Tibial artery (tissue), 4 donors: Measurements from ENCODE around the gene RREB1.

Source experiments
- DNase-seq, 2 donors: peaks; one replicate each; pipeline ENCODE4 v3.0.0-alpha.2; 2019
- H3K27ac ChIP-seq, 2 donors: fragments of 200-600 bp; sonication (generic) in 1 of 2; 1 replicate in 1 of 2; 2 replicates in 1 of 2; pipeline ENCODE4 v1.5.1; 2018 to 2019; ENCODE audit warnings: mild to moderate bottlenecking in 1 of 2
- H3K27me3 ChIP-seq, 2 donors: fragments of 200-600 bp; sonication (generic) in 1 of 2; one replicate each; pipeline versions ENCODE4 v1.5.1 to v1.6.0; 2016 to 2019
- H3K36me3 ChIP-seq, 3 donors: fragments of 200-600 bp; sonication (generic) in 2 of 3; one replicate each; pipeline ENCODE4 v1.5.1; 2016 to 2019; ENCODE audit warnings: mild to moderate bottlenecking in 2 of 3
- H3K4me1 ChIP-seq, 4 donors: fragments of 200-600 bp; sonication (generic) in 2 of 4; 1 replicate in 3 of 4; 2 replicates in 1 of 4; pipeline ENCODE4 v1.5.1; 2016 to 2019
- H3K4me3 ChIP-seq, 2 donors: fragments of 200-600 bp; sonication (generic) in 1 of 2; 1 replicate in 1 of 2; 2 replicates in 1 of 2; pipeline ENCODE4 v1.5.1; 2018 to 2019; ENCODE audit warnings: mild to moderate bottlenecking in 2 of 2
- H3K9me3 ChIP-seq, 3 donors: fragments of 200-600 bp; sonication (generic) in 1 of 3; one replicate each; pipeline ENCODE4 v1.5.1; 2016 to 2019
- CTCF ChIP-seq, 2 experiments: fragments of 200-600 bp in 1 of 2; fragments of 450-650 bp in 1 of 2; IDR thresholded peaks; one replicate each; pipeline ENCODE4 v1.5.1; 2017 to 2019; ENCODE audit warnings: antibody characterized with exemption in 2 of 2, mild to moderate bottlenecking in 1 of 2, moderate library complexity in 1 of 2
- intact Hi-C: fragments of 100-400 bp; cut with DNase I; formaldehyde crosslinking; loops from one replicate; pipeline ENCODE4 v1.15.0; 2023; ENCODE audit warnings: low total_unique reads

RREB1 gene

GRCh38 chr6:7071405-7071804 is 36.4 kb upstream of the RREB1 start:
- intact Hi-C loops = no loop called here
- Histone ChIP-seq H3K4me3 (no peak overlapping the region), H3K27me3 (no peaks in the 10 kb centered on the region), H3K9me3 (no peaks in the 10 kb centered on the region), H3K4me1 (no peaks in the 10 kb centered on the region), H3K27ac (no peak overlapping the region), H3K36me3 (no peaks in the 10 kb centered on the region)
- DNase-seq = no peak
- TF ChIP-seq CTCF (IDR thresholded peaks at IDR 0.05) = no peak

GRCh38 chr6:7073082-7073820 is 34.5 kb upstream of the RREB1 start:
- Histone ChIP-seq H3K4me1 (no peaks in the 10 kb centered on the region), H3K4me3 (no peak overlapping the region), H3K36me3 (no peaks in the 10 kb centered on the region), H3K9me3 (no peaks in the 10 kb centered on the region), H3K27ac (no peak overlapping the region), H3K27me3 (no peaks in the 10 kb centered on the region)
- intact Hi-C loops = no loop called here
- TF ChIP-seq CTCF (IDR thresholded peaks at IDR 0.05) = no peak
- no peak for DNase-seq

GRCh38 chr6:7073821-7074525 is 33.8 kb upstream of the RREB1 start:
- intact Hi-C loops = no loop called here
- Histone ChIP-seq H3K27me3 (no peaks in the 10 kb centered on the region), H3K9me3 (no peaks in the 10 kb centered on the region), H3K27ac (no peak overlapping the region), H3K4me1 (no peaks in the 10 kb centered on the region), H3K4me3 (no peak overlapping the region), H3K36me3 (no peaks in the 10 kb centered on the region)
- DNase-seq = peak; percentile 55 to 74
- TF ChIP-seq CTCF (IDR thresholded peaks at IDR 0.05) = no peak

GRCh38 chr6:7074870-7075269 is 32.9 kb upstream of the RREB1 start:
- no peaks in the 10 kb centered on the region for H3K4me1 ChIP-seq
- TF ChIP-seq CTCF (IDR thresholded peaks at IDR 0.05) = no peak
- intact Hi-C loops = no loop called here
- no peak overlapping the region for H3K27ac ChIP-seq
- no peak for DNase-seq
- H3K36me3 ChIP-seq = no peaks in the 10 kb centered on the region
- H3K27me3 ChIP-seq = no peaks in the 10 kb centered on the region
- no peaks in the 10 kb centered on the region for H3K9me3 ChIP-seq
- H3K4me3 ChIP-seq = no peak overlapping the region

- TF ChIP-seq CTCF (IDR thresholded peaks at IDR 0.05) = no peak
- intact Hi-C loops = no loop called here
Observed at GRCh38 chr6:7075341-7076000, 32.3 kb upstream of the RREB1 start.

More at GRCh38 chr6:7075341-7076000, 32.3 kb upstream of the RREB1 start:
- Histone ChIP-seq H3K27me3 (no peaks in the 10 kb centered on the region), H3K9me3 (no peaks in the 10 kb centered on the region), H3K4me1 (no peaks in the 10 kb centered on the region), H3K36me3 (no peaks in the 10 kb centered on the region), H3K4me3 (no peak overlapping the region), H3K27ac (no peak overlapping the region)
- no peak for DNase-seq
